OCI-LY1 (cell line): ENCODE measurements around the gene PPP1CC.

Source experiments
- CTCF ChIP-seq: fragments of 200-600 bp; sonication (generic), shearing (Covaris generic); IDR thresholded peaks from 2 replicates; pipeline ENCODE4 v1.5.1; 2017; ENCODE audit warnings: mild to moderate bottlenecking, antibody characterized with exemption, low read length, moderate library complexity, mixed read lengths
- EZH2 ChIP-seq: fragments of 200-600 bp; sonication (generic), shearing (Covaris generic); IDR thresholded peaks from 2 replicates; pipeline ENCODE4 v1.8.0; 2017; ENCODE audit warnings: borderline replicate concordance, mixed run types, mild to moderate bottlenecking, antibody characterized with exemption, low read length, moderate library complexity, mixed read lengths

GRCh38 chr12:110754101-110754793 lies 11.6 kb upstream of the PPP1CC start:
- no peak for TF ChIP-seq CTCF
- TF ChIP-seq EZH2 = no peak
